Rectal smooth muscle tissue (tissue), 1 donor: ENCODE measurements around the gene CHRM1.

Experiments
- H3K27ac ChIP-seq: one replicate; pipeline ENCODE4 v1.7.0; 2013; ENCODE audit warnings: low read depth, low read length, inconsistent platforms
- H3K27me3 ChIP-seq: one replicate; pipeline ENCODE4 v1.7.0; 2013; ENCODE audit warnings: low read length; ENCODE audit not compliant: control insufficient read depth, insufficient read depth
- H3K36me3 ChIP-seq: one replicate; pipeline ENCODE4 v1.7.0; 2013; ENCODE audit warnings: low read length; ENCODE audit not compliant: control insufficient read depth, insufficient read depth
- H3K4me1 ChIP-seq: one replicate; pipeline ENCODE4 v1.7.0; 2013; ENCODE audit warnings: low read length; ENCODE audit not compliant: control insufficient read depth, insufficient read depth
- H3K4me3 ChIP-seq: one replicate; pipeline ENCODE4 v1.7.0; 2013; ENCODE audit warnings: low read length
- H3K9ac ChIP-seq: one replicate; pipeline ENCODE4 v1.7.0; 2013; ENCODE audit warnings: low read length

The CHRM1 gene

GRCh38 chr11:62889126-62889483, 32.1 kb downstream of the CHRM1 start:
- Histone ChIP-seq H3K27ac (no peak overlapping the region), H3K36me3 (peaks cover 43% of the 10 kb centered on the region), H3K27me3 (no peaks in the 10 kb centered on the region)

GRCh38 chr11:62888406-62888805, 32.8 kb downstream of the CHRM1 start:
- Histone ChIP-seq H3K27me3 (no peaks in the 10 kb centered on the region), H3K4me1 (peaks cover 6% of the 10 kb centered on the region), H3K9ac (no peak overlapping the region), H3K36me3 (peaks cover 49% of the 10 kb centered on the region), H3K4me3 (no peak overlapping the region), H3K27ac (no peak overlapping the region)

More at GRCh38 chr11:62889126-62889483, 32.1 kb downstream of the CHRM1 start:
- no peak overlapping the region for H3K4me3 ChIP-seq
- H3K9ac ChIP-seq = no peak overlapping the region
- H3K4me1 ChIP-seq = no peaks in the 10 kb centered on the region

- Histone ChIP-seq H3K27ac (no peak overlapping the region), H3K4me1 (peaks cover 20% of the 10 kb centered on the region), H3K27me3 (peaks cover 3% of the 10 kb centered on the region), H3K4me3 (no peak overlapping the region), H3K9ac (no peak overlapping the region), H3K36me3 (peaks cover 53% of the 10 kb centered on the region)
These were observed 35.9 kb downstream of the CHRM1 start for GRCh38 chr11:62885137-62885750.

- peaks cover 45% of the 10 kb centered on the region for H3K36me3 ChIP-seq
- no peak overlapping the region for H3K9ac ChIP-seq
- H3K4me1 ChIP-seq = peaks cover 31% of the 10 kb centered on the region
- H3K27ac ChIP-seq = no peak overlapping the region
- H3K4me3 ChIP-seq = no peak overlapping the region
- peaks cover 3% of the 10 kb centered on the region for H3K27me3 ChIP-seq
These were observed 37.5 kb downstream of the CHRM1 start for GRCh38 chr11:62883673-62884072.

GRCh38 chr11:62882788-62883501, 38.2 kb downstream of the CHRM1 start:
- H3K27me3 ChIP-seq = peaks cover 3% of the 10 kb centered on the region
- H3K4me1 ChIP-seq = peaks cover 31% of the 10 kb centered on the region
- H3K4me3 ChIP-seq = no peak overlapping the region
- no peak overlapping the region for H3K27ac ChIP-seq
- peaks cover 37% of the 10 kb centered on the region for H3K36me3 ChIP-seq
- no peak overlapping the region for H3K9ac ChIP-seq

- peaks cover 3% of the 10 kb centered on the region for H3K27me3 ChIP-seq
- H3K4me1 ChIP-seq = peaks cover 31% of the 10 kb centered on the region
- H3K4me3 ChIP-seq = peak overlapping the region; percentile 100
- H3K36me3 ChIP-seq = peaks cover 34% of the 10 kb centered on the region
- no peak overlapping the region for H3K9ac ChIP-seq
- peak overlapping the region; percentile 99 for H3K27ac ChIP-seq
These were observed 38.8 kb downstream of the CHRM1 start for GRCh38 chr11:62882431-62882749.

- peaks cover 30% of the 10 kb centered on the region for H3K36me3 ChIP-seq
- peak overlapping the region; percentile 99 for H3K27ac ChIP-seq
- peaks cover 3% of the 10 kb centered on the region for H3K27me3 ChIP-seq
- peak overlapping the region; percentile 100 for H3K4me3 ChIP-seq
- H3K9ac ChIP-seq = peak overlapping the region; percentile 99
- H3K4me1 ChIP-seq = peaks cover 31% of the 10 kb centered on the region
These were observed 39.4 kb downstream of the CHRM1 start for GRCh38 chr11:62881579-62882430.

GRCh38 chr11:62880803-62881578, 40.2 kb downstream of the CHRM1 start, which contains the start of gene SLC3A2:
SLC3A2 (plus strand) TSS chr11:62880896; CDS start chr11:62881024, 128 bp downstream.
- peaks cover 31% of the 10 kb centered on the region for H3K4me1 ChIP-seq
- peak within 1 kb of the TSS; percentile 100 for H3K4me3 ChIP-seq
- peaks cover 25% of the 10 kb centered on the region for H3K36me3 ChIP-seq
- peaks cover 3% of the 10 kb centered on the region for H3K27me3 ChIP-seq
- peak within 1 kb of the TSS; percentile 99 for H3K9ac ChIP-seq
- peak within 1 kb of the TSS; percentile 99 for H3K27ac ChIP-seq

- Histone ChIP-seq H3K4me3 (peak overlapping the region; percentile 100), H3K27ac (peak overlapping the region; percentile 99), H3K9ac (peak overlapping the region; percentile 25), H3K27me3 (peaks cover 3% of the 10 kb centered on the region), H3K4me1 (peaks cover 31% of the 10 kb centered on the region), H3K36me3 (peaks cover 19% of the 10 kb centered on the region)
These were observed 40.8 kb downstream of the CHRM1 start for GRCh38 chr11:62880231-62880802.

- Histone ChIP-seq H3K27ac (peak overlapping the region; percentile 99), H3K27me3 (peaks cover 3% of the 10 kb centered on the region), H3K9ac (no peak overlapping the region), H3K4me1 (peaks cover 31% of the 10 kb centered on the region), H3K36me3 (peaks cover 13% of the 10 kb centered on the region), H3K4me3 (peak overlapping the region; percentile 100)
These were observed 41.8 kb downstream of the CHRM1 start for GRCh38 chr11:62879235-62879978.

- H3K4me3 ChIP-seq = no peak overlapping the region
- H3K4me1 ChIP-seq = peaks cover 14% of the 10 kb centered on the region
- no peak overlapping the region for H3K27ac ChIP-seq
- H3K27me3 ChIP-seq = peaks cover 3% of the 10 kb centered on the region
- peaks cover 4% of the 10 kb centered on the region for H3K36me3 ChIP-seq
- H3K9ac ChIP-seq = no peak overlapping the region
These were observed 44.5 kb downstream of the CHRM1 start for GRCh38 chr11:62876712-62877111.
